ENCODE measurements around the gene PDCD11.
"Not testable (repeated sequence)": the region's sequence is repeated elsewhere in the genome, so short reads cannot be mapped to it uniquely, and the experiment has no call there.

Gene PDCD11

DNA sequence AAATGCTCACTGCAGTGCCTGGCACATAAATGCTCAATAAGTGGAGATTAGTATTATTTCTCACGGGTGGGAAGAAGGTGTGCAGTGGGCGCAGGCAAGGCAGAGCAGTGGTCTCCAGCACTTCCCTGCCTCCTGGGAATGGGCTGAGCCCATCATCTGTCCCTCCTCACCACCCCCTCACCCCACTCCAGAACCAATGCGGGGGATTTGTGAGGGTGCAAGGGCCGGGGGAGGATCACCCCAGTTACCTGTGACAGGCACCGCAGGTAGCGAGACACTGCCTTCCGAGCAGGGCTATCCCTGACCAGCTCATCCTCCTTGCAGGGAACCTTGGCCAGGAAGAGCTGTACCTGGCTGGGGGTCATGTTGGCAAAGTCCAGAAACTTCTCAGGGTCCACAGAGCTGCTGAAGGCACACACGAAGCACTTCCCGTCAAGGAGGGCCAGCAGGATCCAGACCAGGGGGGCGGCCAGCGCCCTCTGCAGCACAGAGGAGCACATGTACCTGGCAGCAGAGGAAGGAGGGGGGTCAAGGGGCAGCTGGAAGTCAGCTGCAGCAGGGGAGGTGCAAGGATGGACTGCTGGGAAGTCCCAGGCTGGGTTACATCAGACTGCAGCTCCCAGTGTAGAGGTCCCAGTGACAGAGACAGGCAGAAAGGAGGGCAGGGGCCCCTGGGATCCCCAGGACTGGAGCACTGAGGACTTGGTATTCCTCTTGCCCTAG lies 79.8 kb downstream of the PDCD11 start:
- DNase-seq (ENCODE audit: low read depth) = no peak

DNA sequence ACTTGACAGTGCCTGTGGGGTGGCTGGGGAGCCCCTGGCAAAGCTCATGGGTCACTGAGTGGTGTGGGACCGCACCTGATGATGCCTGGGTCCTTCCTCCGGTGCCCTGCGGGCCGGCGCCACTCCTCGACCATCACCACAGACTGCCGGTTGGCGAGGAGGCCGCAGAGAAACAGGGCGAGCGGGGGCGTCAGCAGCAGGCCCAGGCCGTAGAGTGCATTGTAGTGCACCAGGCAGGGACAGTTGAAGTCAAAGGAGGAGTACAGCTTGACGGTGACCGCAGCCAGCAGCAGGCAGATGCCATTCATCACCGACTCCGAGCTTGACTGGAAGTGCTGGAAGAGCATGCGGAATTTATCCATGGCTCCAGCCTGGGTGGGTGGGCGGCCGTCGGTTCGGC lies 82.2 kb downstream of the PDCD11 start:
- no peak for DNase-seq (ENCODE audit: low read depth)

DNA sequence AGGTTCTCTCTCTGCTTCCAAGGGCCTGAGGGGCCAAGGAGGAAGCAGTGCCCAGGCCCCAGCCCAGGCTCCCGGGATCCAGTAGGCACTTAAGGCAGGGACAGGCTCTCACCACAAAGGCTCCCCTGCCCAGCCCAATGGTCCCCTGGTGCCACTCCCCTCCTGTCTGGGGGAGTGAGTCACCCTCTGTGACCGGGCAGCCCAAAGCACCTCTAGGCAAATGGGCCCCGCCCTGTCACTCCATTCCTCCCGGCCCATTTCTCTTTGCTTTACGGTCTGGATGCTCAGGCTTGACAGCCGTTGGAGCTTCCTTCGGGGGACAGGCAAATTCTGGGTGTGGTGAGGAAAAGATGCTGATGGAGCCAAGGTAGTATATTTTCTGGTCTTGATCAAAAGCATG lies 82.7 kb downstream of the PDCD11 start, which contains the start of gene CALHM3:
TSS of gene CALHM3 (minus strand) at position 106 of the 400 bp plus-strand sequence. CDS start 208 bp downstream, outside the sequence.
- DNase-seq (ENCODE audit: low read depth) = no peak

DNA sequence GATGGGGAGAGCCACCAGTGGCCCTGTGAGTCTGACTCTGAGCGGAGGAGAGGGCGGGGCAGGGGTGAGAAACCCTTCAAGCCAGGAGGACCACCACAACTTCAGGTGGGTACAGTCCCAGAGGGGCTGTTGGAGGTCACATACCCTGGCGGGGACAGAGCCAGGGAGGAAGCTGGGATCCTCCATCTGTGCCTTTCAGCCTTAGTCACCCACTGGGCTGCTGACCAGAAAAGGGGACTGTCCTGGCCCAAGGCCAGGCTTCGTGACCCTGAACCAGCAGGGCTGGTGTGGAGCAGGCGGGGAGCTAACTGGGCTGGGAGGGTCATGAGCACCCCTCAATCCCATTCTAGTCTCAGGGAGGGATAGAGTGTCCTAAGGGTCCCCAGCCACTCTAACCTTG lies 84.1 kb downstream of the PDCD11 start:
- no peak for DNase-seq (ENCODE audit: low read depth)

DNA sequence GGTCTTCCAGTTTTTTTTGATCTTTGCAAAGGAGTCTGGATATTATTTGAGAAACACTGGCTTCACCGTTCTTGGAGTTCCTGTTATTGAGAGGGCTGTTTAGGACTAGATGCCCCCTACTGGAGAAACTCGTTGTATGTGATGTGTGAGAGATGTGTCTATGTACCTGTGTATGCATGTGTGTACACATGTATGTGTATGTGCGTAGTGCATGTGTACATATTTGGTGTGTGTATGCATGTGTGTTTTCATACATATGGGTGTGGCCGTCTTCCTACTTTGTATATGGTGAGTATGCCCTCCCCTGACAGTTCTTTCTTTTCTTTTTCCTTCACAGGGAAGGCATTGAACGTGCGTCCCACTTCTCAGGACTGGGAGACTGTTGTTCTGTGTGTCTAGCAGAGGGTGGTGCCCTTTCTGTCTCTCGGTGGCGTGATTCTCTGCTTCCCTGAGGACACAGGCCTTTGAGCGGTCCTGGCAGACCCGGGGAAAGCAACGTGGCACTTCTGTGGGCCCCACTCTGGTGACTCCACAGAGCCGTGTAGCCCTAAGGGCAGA lies 85.6 kb downstream of the PDCD11 start:
- peak; percentile 28 for DNase-seq (ENCODE audit: low read depth)

DNA sequence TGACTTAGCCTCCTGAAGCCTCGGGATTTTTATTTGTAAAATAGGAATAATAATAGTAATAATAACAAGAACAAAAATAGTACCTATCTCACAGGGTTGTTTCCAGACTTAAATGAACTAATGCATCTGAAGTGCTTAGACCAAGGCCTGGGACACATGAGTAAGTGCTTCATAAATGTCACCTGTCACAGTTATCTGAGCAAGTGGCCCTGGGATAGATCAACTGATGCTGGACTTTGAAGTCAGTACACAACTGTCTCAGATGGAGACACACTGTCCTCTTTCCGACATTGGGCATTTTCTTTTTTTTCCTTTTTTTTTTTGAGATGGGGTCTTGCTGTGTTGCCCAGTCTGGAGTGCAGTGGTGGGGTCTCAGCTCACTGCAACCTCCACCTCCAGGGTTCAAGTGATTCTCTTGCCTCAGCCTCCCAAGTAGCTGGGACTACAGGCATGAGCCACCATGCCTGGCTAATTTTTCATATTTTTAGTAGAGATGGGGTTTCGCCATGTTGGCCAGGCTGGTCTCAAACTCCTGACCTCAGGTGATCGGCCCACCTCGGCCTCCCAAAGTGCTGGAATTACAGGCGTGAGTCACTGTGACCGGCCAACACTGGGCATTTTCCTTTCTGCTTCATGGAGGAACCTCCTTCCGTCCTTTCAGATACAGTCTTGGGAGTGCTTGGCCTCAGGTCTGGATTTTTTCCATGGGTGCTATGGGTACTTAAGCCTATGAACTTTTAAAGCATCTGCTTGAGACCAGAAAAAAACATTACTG lies 90.4 kb downstream of the PDCD11 start:
- DNase-seq (ENCODE audit: low read depth) = not testable (repeated sequence)

DNA sequence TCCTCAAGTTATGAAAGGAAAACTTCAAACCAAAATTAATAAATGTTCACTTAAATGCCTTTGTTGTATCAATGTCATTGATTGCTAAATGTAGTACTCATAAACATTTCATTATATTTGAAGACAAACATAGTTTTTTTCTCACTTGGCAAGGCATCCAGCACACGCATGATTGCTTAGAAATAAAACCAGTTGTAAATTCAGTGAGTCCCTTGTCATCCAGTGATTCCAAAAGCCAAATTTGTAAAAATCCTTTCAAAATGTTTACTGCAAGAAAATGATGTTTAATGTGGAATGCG lies 90.9 kb downstream of the PDCD11 start:
- DNase-seq (ENCODE audit: low read depth) = no peak

DNA sequence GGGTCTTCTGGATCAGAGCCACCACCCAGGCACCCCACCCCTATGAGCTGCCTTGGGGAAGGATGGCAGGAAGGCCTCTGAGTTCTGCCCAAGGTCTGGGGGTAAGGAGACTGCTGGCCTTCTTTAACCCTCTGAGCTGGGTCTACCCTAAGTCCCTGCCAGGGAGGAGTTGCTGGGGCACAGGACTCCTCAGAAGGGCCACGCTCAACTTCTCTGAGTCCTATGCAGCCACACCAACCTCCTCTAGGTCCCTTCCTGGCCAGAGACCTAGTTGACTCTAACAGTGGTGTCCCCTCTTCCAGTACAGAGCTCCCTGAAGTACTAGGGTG lies 94.5 kb downstream of the PDCD11 start:
- DNase-seq (ENCODE audit: low read depth) = no peak

DNA sequence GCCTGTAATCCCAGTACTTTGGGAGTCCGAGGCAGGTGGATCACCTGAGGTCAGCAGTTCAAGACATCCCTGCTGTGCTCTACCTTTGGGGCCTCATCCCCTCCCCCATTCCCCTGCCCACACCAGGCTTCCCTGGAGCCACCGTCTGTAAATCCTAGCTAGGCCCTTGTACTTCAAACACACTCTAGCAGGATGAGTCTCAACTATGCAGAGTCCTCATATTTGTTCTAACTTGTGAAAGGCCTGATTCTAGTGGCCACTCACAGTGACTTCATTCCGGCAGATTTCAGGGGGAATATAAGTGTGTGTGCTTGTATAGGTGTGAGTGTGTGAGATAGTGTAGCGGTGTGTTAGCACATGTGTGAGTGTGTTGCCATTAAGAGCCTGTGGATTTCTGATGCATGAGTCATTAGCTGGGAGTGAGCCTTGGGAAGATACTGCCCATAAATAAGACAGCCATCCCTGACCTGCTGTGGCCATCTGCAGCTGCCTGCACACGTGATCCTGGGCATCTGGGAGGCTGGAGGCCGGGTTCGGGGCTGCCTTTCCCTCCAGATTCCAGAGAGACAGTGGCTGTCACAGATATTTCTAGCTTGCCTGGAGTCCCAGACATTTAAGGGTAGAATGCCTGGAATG lies 95.4 kb downstream of the PDCD11 start:
- no peak for DNase-seq (ENCODE audit: low read depth)

DNA sequence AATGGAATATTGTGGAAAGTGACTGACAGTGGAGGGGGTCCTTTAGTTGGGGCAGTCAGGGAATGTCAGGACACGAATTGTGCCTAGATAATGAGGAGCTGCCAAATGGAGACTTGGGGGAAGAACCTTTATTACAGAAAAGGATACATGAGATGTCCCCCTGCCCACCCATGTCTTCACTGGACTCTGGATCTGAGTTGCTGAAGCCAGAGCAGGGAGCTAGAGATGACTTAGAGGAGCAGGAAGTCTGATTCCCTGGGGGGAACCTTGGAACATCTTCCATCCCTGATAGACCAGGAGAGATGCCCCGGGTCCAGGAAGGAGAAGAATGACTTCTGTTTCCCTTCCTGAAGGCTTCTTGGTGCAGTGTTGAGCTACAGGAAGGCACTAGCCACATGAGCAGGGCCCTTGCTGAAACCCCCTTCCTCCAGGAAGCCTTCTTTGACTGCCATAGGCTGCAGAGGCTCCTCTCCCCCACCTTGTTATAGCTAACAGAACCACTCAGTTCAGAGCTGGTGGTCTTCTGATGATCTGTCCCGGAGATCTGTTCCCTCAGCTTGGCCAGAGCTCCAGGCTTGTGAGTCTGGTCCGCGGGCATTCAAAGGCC lies 96.3 kb downstream of the PDCD11 start:
- no peak for DNase-seq (ENCODE audit: low read depth)

DNA sequence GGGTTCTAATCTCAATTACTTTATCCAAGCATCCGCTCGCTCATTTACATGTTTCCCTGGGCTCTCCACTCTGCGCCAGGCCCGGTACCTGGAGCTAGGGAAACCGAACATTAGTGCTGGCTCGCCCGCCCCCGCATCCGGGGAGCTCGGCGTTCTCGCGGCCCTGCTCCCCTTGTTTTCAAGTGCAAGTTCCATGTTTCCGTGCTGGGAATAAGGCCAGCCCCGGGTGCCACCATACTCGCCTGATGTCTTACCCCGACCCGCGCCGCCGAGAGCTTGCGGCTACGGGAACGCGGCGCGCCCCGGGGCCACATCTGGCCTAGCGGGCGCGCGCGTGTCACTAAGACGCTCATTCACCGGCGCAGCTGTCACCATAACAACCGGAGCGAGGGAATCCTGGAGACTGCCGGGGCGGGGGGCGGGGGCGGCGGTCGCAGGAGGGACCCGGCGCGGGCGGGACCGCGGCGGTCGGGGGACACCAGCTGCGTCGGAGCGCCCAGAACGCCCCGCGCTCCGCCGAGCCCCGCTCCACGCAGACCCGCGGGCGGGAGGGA lies 97.0 kb downstream of the PDCD11 start, which contains the start of gene NEURL1:
TSS of gene NEURL1 (plus strand) at position 344 of the 554 bp plus-strand sequence. CDS start 683 bp downstream, outside the sequence.
- DNase-seq (ENCODE audit: low read depth) = no peak

DNA sequence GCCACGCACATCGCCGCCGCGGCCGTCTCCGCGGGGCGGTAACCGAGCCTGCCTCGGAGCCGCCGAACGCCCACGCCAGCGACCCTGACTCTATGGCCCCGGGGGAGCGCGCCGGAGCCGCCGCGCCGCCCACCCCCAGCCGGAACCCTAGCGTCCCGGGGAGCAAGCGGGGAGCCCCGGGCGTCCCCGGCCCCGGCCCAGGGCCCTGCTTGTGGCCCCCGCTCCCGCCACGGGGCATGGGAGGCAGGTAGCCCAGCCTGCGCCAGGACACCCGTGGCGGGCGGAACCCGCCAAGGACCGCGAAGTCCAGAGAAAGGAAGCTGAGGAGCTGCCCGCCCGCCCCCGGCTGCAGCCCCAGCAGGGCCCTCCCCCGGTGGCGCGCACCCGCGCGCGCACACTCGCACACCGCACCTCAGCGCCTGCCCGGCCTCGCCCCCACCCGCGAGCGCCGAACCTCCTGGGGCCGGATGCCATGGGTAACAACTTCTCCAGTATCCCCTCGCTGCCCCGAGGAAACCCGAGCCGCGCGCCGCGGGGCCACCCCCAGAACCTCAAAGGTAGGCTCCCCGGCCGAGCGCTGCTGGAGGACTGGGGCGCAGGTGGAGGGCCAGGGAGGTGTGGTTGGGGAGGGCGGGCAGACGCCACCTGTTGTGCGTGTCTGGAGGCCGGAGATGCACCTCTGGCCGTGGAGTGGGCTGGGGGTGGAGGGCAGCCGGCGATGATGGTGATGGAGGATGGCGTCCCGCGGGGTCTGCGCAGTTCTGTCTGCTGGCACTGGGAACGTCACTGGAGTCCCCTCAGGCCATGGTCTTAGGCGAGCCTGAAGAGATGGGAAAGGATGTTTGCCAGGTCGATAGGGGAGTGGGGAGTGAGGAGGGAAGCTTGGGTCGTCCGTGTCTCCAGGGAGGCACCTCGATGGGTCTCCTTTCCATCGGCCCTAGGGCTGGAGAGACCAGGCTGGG lies 97.8 kb downstream of the PDCD11 start:
- peak; percentile 9 for DNase-seq (ENCODE audit: low read depth)

DNA sequence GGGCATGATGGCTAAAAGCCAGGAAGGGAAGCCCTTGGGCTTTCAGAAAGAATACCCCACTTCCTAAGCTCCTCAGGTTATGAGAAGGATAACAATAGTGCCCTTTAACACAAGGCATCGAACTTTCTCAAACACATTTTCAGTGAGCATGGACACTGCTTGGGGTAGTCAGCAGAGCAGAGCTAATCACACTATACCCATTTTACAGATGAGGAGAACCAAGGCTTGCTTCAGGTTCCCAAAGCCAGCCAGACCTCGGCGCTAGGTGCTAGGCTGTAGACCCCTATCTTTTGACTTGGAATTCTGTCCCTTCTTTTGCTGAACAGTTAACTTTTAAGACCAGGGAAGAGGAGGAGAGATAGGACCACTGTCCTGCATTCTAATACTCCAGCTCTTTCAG lies 98.9 kb downstream of the PDCD11 start:
- DNase-seq (ENCODE audit: low read depth) = no peak

Measured in activated gamma-delta T cell treated with anti-CD3 and anti-CD28 coated beads, Interleukin-2, amount 50 U/mL, for 16 hours (primary cell).